NCI-H146 (cell line): ENCODE measurements around the gene CALN1.
A peak's percentile ranks its signal among the peaks of the same experiment; 100 is the strongest.
"Not testable (repeated sequence)": the region's sequence is repeated elsewhere in the genome, so short reads cannot be mapped to it uniquely, and the experiment has no call there.

ENCODE experiments used
- DNase-seq: peaks from one replicate; lab custom pipeline; 2025; lab: John Stamatoyannopoulos, UW

The CALN1 gene

DNA sequence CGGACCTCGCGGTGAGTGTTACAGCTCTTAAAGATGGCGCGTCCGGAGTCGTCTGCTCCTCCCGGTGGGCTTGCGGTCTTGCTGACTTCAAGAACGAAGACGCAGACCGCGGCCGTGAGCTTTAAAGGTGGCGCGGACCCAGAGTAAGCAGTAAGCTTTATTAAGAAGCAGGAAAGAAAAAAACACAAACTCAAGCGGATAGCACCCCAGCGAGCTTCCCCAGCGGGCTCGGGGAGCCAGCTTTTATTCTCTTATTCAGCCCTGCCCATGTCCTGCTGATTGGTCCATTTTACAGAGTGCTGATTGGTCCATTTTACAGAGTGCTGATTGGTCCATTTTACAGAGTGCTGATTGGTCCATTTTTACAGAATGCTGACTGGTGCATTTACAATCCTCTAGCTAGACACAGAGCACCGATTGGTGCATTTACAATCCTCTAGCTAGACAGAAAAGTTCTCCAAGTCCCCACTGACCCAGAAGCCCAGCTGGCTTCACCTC is at the start of gene CALN1:
TSS of gene CALN1 (minus strand) at position 218 of the 498 bp plus-strand sequence.
- not testable (repeated sequence) for DNase-seq

GRCh38 chr7:72453471-72453870 is 41.3 kb upstream of the CALN1 start:
- no peak for DNase-seq

DNA sequence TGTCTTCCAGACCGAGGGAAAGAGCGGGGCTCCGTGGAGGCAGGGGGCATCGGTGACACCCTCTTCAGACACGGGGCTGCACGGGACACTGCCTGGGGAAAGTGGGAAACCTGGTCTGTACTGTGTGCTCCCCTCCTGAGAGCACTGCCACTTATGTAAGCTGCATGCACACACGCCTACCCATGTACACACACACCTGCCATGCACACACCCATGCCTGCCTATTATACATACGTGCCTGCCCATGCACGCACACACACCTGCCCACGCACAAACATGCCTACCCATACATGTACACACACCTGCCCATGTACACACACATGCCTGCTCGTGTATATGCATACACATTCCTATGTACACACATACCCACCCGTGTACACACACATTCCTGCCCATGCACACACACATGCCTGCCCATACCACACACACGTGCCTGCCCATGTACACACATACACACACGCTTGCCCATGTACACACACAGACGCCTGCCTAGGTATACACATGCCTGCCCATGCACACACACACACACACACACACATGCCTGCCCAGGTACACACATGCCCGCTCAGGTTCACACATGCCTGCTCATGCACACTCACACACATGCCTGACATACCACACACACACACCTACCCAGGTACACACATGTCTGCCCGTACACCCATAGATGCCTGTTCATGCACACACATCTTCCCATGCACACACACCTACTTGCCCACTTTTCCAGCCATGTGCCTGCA is 35.5 kb upstream of the CALN1 start:
- no peak for DNase-seq

GRCh38 chr7:72446591-72447462 is 34.7 kb upstream of the CALN1 start:
- DNase-seq: no peak

DNA sequence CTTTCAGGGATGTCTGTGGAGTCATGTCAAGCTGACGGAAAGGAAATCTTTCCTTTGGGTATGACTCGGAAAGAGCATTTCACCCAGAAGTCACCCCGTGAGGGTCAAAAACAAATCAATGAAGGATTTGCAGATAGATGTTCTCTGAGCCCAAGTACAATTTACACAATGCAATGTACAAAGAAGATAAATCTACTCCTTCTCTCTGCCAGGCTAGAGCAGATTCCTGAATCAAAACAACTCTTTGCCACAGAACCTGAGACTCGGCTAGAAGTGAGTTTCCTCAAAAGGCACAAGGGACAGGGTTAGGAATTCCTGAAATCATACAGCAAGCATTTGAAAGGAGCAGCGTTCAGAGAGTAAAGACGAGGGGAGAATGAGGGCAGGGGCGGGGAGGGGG is 34.0 kb upstream of the CALN1 start:
- no peak for DNase-seq

DNA sequence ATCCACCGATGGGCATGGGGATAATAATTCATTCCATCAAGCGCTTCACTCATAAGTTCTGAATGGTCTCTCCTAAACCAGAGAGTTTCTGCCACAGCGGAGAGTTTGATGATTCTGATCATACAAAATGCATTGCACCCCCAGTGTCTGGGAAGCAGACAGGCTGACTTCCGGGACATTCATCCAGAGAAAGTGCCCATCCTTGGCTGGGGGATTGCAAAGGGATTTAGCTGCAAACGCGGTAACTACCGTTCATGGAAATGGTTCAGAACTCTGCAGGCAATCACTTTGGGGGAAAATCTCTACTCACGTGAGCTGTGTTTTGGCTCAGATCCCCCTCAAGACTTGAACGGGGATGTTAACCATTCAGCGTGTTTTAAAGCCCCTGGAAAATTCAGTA is 33.4 kb upstream of the CALN1 start:
- DNase-seq: no peak

GRCh38 chr7:72445075-72445474 is 32.9 kb upstream of the CALN1 start:
- DNase-seq: peak; percentile 31

GRCh38 chr7:72444026-72444776 is 32.1 kb upstream of the CALN1 start:
- peak; percentile 87 for DNase-seq

- DNase-seq: no peak
Measured at GRCh38 chr7:72441791-72442190, 29.7 kb upstream of the CALN1 start.

DNA sequence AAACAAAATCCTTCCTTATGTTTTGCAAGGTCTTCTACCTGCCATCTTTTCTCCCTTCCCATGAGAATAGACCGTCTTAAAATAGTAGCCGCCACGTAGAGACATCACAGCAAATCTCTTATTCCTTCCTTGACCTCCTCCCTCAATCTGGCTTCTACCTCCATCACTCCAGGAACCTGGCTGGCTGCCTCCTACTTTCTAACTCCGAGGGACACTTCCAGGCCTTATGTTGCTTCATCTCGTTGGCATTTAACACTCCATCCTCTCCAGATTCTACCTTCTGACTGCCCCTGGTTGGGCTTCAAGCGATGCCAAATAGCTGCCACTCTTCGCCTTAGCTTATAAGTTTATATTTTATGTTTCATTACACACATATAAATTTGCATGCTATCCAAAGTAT is 26.4 kb upstream of the CALN1 start:
- DNase-seq: no peak

DNA sequence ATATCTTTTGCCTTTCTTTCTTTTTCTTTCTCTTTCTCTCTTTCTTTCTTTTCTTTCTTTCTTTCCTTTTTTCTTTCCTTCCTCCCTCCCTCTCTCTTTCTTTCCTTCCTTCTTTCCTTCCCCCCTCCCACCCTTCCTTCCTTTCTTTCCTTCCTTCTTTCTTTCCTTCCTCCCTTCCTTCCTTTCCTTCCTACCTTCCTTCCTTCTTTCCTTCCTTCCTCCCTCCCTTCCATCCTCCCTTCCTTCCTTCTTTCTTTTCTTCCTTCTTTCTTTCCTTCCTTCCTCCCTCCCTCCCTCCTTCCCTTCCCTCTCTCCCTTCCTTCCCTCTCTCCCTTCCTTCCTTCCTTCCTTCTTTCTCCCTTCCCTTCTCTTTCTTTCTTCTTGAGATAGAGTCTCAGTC is 25.5 kb upstream of the CALN1 start:
- no peak for DNase-seq

GRCh38 chr7:72437061-72437585 is 25.0 kb upstream of the CALN1 start:
- no peak for DNase-seq

DNA sequence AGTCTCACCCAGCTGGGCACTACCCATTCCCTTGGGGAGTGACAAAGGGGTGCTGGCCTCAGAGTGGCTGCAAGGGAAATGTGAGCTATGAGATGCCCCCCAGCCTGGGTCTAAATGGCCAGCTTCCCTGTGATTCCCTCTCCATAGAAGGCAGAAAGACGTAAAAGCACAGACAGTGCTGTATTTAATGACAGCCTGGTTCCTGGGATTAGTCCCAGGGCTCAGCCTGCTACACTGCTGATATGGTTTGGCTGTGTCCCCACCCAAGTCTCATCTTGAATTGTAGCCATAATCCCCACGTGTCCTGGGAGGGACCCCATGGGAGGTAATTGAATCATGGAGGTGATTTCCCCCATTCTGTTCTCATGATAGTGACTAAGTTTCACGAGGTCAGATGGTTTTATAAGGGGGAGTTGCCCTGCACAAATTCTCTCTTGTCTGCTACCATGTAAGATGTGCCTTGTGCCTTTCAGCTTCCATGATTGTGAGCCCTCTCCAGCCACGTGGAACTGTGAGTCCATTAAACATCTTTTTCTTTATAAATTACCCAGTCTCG is 23.9 kb upstream of the CALN1 start:
- DNase-seq: no peak

- no peak for DNase-seq
Measured at GRCh38 chr7:72435366-72435765, 23.2 kb upstream of the CALN1 start.

- no peak for DNase-seq
Measured at GRCh38 chr7:72430531-72430930, 18.4 kb upstream of the CALN1 start.

DNA sequence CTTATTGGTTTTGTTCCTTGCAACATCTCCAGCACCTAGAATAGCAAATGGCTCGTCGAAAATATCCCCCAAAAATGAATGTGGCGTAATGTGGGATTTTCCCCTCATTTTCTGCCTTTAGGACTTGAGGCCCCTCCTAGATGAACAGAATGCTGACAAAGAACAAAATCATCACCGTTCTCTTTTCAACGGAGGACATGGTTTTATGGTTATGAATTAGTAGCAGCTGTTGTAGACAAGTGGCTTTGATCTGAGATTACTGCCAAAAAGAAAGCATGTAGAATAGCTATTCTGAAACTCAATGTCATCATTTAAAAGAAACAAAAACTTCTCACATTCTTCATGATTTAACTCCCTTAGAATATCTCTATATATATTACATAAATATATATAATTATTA is 17.2 kb upstream of the CALN1 start:
- DNase-seq: no peak

DNA sequence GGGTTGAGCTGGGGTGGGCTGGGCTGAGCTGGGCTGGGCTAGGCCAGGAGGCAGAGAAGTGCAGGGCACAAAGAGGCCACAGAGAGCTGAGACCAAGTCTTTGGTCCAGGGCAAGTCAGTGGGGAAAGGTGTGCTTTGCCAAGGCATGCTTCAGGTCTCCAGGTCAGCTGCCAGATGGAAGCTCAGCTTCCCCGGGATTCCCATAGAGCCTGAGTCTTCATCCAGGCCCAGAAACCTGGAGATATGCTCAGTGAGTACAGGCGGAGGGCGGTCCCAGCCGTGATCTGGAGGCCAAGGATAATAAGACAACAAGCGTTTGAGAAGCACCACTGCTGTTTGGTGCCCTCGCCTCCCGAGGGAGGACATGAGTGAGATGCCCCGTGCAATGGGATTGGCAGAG is 4.7 kb upstream of the CALN1 start:
- DNase-seq: no peak

GRCh38 chr7:72415586-72415985 is 3.4 kb upstream of the CALN1 start:
- DNase-seq: no peak

DNA sequence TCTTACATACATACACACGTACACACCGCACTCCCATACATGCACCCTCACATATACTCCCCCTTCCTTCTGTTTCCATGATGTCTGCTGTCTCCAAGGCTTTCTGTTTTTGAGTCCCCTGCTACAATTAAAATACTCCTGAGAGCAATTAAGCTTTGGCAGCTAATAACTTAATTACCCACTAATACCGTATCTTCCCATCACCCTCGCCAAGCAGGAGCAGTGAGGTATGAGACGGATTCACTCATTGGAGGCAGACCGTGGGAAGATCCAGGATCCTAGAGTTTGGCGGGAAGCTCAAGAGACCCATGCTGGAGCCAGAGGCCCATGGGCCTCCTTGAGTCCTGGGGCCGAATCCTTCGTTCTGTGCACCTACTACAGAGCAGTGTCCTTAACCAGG is 1.7 kb upstream of the CALN1 start:
- no peak for DNase-seq

- no peak for DNase-seq
Measured at GRCh38 chr7:72413290-72413689, 1.2 kb upstream of the CALN1 start.

- DNase-seq: no peak
Measured at GRCh38 chr7:72411419-72411818, 719 bp downstream of the CALN1 start.

DNA sequence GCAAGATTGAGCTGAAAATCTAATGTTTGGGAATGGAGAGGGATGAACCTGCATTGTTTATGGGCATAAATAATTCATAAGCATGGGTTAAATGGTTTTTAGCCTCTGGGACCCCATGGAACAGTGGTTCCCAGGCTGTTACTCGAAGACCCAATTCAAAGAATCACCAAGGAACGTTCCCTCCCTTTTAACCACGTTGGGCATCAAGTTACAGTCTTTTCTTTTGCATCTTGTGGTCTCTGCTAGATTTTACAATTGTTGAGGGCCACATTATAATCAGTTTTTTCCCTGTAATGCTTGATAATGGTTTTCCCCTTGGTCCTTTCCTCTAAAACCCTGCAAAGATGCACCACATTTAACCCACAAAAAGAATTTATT is 2.5 kb downstream of the CALN1 start:
- no peak for DNase-seq
